TTC549 (cell line): ENCODE results near the gene CXCR2.
"Not testable (repeated sequence)": the region's sequence is repeated elsewhere in the genome, so short reads cannot be mapped to it uniquely, and the experiment has no call there.

Source experiments
- FAIRE-seq: peaks from 2 replicates; lab custom pipeline; 2012; peaks lifted over from hg19 to GRCh38; lab: Jason Lieb, UNC

CXCR2 gene

DNA sequence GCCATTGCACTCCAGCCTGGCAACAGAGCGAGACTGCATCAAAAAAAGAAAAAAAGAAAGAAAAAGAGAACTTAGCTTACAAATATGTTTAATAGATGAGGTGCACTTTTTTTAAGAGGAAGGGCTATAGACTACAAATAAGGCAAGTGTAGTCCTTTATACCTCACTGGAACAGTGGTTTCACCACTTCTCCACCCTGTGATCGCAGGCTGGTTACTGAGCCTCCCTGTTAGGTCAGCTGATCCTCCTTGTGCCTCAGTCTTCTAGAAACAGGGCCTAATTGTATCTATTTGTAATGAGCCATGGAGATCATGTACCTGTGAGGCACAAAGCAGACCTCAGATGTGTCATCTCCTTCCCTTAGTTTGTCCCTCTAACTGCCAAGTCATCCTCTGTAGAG lies 4.5 kb downstream of the CXCR2 start:
- no peak for FAIRE-seq

DNA sequence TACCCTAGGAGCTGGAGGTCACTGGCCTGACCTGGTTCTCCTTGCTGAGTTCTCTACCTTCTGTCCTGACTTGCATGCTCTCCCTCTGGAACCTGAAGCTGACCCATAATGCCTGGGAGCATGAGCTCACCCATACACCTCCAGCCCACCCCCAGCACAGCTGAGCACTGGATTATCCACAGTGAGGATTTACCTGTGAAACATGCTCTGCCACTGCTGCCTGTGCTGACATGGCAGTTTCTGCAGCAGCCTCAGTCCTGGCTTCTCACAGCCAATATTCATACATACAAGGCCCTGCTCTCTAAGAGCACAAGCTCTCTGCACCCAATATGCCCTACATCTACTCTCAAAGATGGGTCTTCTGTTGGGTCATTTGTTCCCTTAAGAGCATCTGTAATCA lies 5.0 kb downstream of the CXCR2 start:
- FAIRE-seq, result no peak

DNA sequence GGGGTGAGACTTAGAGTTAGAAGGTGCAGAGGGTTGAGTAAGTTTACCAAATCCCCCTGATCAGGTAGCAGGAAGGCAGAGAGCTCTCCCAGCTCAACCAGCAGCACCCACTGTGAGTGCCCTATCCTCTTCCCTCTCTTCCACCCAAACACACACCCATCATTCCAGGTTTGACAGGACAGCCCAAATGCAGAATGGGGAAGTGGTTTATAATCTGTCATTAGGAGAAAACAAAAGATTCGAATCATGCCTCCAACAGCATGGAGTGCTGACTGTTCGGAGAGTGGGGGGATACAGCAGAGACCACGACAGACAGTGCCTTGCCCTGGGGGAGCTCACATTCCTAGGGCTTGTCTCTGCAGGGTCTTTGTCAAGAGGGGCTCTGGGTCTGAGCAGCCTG lies 11.7 kb downstream of the CXCR2 start:
- FAIRE-seq, result no peak

DNA sequence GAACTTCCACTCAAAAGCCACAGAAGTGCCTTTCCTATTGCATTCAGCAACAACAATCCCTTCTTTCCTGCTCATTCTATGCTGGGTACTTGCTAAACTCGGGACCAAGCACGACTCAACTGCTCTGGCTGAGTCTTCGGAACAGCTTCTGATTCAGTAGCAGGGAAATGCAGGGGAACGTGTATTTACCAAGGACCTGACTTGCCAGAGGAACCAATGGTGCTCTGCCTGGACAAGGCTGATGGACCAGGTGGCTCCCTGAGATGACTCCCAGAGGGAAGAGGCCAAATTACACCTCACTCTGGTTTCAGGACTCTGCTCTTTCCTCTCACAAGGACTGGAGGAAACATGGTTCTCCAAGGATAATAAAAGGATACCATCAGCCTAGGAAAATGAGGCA lies 12.2 kb downstream of the CXCR2 start:
- FAIRE-seq, result no peak

DNA sequence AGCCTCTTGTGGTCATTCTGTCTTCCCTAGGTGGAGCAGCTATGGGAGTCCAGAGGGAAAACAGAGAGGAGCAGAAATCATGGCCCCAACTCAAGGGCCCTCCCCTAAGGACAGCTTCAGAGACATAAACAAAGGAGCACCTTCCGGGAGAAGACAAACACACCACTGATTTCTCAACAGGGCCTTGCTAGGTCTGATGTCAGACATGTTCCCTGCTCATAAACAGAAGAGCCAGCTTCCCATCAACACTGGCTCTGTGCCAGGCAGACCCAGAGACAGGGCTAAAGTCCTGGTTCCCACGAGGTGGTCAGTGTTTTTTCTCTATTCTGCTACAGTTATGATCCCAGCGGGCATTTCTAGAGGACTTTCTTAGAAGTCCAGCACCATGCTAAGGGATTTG lies 19.3 kb downstream of the CXCR2 start:
- no peak for FAIRE-seq

DNA sequence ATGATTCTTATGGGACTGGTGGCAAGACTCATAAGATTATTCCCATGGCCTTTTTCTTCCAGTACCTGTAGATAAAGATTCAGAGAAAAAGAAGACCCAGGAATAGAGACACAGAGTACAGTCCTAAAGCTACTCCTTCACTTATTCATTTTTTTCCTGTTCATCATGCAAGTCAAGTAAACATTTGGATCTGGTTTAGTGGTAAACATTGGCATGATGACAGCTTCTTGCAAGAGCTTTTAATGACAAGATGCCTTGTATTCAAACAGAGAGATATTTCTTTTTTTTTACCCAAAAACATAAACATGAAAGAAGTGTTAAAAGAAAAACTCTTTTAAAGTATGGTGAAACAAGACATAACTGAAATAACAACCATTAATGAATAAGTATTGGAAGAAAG lies 20.2 kb downstream of the CXCR2 start:
- no peak for FAIRE-seq

DNA sequence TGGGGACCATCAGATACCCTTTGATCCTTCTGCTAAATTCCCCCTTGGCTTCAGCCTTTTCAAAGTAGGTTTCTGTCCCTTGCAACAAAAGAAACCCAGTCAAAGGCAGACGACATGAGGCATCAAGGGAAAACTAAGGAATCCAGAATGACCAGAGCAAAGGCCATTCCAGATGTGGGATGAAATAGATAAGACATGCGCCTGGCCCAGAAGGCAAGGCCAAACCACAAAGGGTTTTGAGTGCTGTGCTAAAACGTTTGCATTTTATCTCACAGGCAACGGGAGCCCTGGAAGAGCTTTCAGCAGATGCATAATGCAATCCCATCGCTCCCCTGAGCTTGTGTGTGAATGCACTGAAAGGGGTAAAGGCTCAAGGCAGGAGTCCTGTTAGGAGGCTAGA lies 23.3 kb downstream of the CXCR2 start:
- no peak for FAIRE-seq

DNA sequence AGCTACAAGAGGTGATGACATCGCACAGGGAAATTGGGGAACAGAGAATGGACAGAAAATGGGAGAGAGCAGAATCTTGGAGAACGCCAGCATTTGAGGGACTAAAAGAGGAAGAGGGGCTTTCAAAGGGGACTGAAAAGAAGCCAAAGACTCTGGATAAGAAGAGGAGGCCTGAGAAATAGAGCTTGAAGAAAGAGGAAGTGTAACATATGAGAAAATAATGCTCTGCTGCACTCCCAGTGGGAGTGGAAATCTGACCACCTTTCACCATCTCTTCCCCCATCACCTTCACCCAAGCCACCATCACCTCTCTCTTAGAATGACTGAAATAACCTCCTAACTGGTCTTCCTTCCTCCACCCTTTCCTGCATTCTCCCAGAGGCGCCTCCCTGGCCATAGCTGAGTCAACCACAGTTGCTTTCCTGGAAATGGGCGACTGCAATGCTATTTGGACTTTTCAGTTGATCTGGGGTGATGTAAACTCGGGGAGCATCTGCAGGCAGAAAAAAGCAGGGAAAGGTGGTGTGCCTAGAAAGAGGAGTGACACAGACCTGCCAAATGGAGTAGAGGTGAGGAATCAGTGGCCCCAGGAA lies 24.1 kb downstream of the CXCR2 start:
- no peak for FAIRE-seq

DNA sequence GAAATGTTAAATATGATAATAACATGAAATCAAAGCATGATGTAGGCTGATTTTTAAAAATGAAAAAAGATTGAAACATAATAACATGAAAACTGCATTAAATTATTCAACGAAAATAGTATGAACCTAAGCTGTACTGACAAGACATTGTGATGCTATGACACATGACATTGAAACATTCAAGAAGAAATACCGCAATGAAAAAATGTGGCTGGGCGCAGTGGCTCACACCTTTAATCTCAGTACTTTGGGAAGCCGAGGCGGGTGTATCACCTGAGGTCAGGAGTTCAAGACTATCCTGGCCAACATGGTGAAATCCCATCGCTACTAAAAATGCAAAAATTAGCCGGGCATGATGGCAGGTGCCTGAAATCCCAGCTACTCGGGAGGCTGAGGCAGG lies 26.3 kb downstream of the CXCR2 start:
- no peak for FAIRE-seq

DNA sequence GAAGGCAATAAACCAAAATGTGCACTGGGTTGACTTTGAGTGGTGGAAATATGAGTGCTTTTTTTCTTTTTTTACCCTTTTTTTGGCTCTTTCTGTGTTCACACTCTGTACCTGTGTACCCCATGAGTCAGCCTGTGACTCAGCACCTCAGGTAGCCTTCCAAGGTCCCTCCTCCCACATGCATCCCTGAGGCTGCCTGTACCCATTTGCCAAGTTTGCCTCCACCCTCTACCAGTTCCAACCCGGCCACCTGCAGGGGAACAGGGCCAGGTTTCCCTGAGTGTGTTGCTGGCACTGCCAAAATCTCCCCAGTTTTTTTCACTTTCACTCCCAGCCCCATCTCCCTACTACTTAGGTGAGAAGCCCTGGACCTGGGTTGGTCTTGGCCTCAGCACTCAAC lies 26.9 kb downstream of the CXCR2 start:
- FAIRE-seq, result no peak

DNA sequence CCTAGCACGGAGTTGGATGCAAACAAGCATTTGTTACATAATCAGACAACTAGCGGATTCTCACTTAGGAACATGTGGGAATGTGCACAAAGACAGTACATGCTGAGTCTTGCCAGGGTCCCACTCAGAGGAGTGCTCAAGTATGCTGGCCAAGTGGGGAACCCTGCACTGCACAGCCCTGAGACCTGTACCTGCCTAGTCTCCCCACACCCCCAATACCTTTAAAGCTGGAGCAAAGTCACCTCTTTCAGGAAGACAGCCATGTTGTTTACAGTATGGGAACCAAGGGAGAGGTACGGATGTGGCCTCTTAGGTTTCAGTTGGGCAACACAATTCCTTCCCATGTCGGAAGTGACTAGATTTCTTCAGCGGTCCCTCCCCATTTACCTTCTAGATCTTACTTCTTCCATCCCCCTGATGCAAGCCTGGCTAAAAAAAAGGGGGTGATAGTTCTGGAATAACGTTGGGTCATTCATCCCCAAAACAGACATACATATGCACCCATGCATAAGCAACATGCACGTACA lies 30.2 kb downstream of the CXCR2 start:
- FAIRE-seq, result no peak

DNA sequence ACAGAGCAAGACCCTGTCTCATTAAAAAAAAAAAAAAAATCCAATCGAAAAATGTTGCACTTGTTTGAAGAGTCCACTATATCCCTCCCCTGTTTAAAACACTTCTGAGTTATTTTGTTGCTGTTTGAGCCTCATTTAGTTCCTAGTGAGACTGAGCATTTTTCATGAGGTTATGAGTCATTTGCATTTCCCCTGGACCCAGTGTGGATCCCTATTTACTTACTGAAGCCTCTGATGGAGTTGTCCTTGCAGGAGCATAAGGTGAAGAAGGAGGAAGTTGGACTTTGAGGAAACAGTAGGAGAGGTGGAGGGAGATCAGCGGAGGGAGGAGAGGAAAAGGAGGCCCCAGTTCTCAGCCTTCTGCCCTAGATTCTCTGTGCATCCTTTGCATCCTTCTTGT lies 35.8 kb downstream of the CXCR2 start:
- no peak for FAIRE-seq

DNA sequence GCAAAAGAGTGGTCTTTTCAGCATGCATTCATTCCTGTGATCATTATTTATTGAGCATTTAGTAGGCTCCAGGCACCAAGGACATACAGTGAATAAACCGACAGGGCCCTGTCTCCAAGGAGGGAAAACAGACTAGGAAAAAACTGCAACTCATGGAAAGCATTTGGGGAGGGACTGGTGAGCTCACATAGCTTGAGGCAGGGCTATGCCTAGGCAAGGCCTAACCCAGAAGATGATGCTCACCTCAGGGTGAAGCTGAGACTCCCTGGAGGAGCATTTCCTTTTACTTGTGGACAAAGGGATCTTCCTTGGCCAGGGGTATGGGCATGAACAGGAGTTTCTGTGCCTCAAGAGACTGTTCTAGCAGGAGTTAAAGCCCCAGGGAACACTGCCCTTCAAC lies 37.0 kb downstream of the CXCR2 start:
- no peak for FAIRE-seq

DNA sequence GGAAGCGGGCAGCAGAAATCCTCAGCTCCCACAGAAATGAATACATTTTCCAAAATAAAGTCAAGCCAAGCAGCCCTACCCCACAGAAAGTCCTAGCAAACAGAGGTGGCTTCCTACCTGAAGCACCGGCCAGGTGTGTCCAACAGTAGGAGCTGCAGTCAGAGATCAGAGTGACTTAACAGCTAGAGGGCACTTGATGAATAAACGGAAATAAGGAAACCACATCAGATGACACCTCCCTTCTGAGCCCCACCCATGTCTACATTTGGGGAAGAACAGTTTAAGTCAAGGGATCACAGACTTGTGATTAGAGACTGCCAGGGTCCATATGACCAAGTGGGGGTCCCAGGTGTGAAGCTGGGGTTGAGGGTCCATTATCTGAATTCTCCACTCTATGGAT lies 41.0 kb downstream of the CXCR2 start, which contains the start of gene CXCR1:
Gene CXCR1 (minus strand): TSS at position 172 of the 400 bp plus-strand sequence. CDS start 1,751 bp downstream, outside the sequence.
- FAIRE-seq, result no peak

DNA sequence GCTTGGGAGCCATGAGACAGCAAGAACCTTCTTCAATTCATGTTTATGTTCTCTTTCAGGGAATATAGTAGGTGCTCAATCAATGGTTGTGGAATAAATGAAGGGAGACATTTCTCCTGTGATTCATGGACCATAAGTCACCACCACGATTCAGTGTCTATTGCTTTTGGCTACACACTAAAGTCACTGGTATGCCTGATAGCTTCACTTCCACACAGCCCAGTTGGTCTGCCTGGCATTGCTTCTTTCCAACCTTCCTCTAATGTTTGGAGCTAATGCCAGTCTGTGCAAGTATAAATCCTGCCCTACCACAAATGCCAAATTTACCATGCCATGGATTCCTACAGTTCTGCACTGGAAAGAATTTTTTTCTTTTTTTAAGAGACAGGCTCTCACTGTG lies 42.2 kb downstream of the CXCR2 start:
- no peak for FAIRE-seq

DNA sequence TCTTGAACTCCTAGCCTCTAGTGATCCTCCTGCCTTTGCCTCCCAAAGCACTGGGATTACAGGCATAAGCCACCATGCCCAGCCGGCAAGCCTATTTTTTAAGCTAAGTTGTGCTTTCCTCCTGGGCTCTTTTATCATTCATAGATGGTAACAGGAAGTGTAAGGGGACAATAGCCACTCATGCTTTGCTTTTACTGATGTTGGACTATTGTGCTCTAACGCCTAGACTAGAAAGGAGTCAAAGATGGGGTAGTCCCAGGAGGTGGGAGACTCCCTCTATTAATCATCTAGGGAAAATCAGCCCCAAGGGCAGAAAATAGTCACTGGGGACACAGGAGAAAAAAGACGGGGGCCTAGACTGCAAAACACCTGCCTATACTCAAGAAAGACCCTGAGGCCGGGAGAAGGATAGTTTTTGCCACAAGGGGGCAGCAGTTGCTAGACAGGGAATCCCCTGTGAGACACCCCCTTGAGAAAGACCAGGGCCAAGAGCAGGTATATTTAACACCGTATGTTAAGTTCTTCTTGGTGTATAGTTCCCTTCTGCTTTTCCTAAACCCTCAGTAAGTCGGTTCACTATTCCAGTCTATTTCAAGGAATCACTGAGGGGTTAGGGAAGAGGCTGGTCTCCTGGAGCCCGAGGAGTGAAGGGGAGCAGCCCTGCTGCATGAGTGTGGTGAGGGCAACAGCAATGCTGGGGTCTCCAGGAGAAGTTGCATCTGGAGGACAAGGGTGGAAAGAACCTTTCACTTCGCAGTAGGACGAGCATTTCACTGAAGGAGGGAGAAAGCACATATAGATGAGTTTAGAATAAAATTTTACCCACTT lies 43.0 kb downstream of the CXCR2 start:
- FAIRE-seq, result no peak

DNA sequence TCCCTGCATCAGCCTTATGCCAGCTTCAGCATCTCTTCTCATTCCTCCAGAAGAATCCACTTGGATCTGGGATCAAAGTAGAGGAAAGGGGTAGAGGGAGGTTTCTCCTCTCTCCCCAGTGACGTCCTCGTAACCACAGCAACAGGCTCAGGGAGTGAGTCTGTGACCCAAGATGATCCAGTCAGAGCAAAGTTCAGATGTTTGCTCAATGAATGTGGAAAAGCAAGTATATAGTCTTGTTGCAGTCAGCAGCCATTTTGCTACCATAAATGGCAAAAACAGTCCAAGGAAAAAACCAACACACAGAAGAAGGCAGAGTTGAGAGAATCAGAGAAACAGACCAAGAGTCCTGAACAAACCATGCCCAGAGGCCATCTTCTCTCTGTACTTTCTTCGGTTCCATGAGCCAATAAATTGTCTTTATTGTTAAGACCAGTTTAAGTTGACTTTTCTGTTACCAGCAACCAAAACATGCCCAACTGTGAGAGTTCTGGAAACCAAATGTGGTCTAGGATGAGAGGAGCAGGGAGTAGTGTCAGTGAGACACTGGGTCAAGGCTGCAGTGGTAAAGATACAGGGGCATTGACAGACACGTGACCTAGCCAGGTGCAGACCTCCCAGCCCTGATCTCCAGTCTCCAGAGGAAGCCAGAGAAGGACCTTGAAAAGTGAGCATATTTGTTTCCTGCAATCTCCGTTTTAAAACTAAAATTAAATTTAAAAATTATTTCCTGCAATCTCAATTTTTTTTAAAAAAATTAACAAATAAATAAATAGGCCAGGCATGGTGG lies 44.1 kb downstream of the CXCR2 start:
- no peak for FAIRE-seq

DNA sequence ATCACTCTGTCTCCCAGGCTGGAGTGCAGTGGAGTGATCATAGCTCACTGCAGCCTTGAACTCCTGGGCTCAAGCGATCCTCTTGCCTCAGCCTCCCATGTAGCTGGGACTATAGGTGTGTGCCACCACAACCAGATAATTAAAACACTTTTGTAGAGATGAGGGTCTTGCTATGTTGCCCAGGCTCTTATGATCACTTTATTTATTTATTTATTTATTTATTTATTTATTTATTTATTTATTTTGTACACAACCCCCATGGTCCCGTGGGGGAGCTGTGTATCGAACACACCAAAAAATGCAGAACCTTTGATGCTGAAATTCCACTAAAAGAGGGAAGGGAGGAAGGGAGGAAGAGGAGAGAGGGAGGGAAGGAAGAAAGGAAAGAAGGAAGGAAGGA lies 45.9 kb downstream of the CXCR2 start:
- FAIRE-seq, result not testable (repeated sequence)

DNA sequence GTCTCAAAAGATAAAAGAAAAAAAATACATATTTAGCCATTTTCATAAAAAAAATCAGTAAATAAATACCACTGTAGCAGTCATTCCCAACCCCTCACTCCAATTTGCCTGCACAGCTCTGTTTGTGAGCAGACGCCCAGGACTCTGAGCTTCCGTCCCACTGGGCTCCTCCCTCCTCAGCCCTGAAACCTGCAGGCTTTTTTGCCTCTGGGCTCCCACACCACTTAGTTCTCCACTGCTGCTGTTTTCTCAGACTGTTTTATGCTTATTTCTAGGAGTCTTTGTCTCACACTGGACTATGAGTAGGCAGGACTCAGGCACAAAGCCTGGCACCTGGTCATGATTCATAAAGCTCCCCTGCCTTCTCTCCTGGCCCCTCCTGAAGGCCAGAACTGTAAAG lies 47.0 kb downstream of the CXCR2 start:
- no peak for FAIRE-seq

DNA sequence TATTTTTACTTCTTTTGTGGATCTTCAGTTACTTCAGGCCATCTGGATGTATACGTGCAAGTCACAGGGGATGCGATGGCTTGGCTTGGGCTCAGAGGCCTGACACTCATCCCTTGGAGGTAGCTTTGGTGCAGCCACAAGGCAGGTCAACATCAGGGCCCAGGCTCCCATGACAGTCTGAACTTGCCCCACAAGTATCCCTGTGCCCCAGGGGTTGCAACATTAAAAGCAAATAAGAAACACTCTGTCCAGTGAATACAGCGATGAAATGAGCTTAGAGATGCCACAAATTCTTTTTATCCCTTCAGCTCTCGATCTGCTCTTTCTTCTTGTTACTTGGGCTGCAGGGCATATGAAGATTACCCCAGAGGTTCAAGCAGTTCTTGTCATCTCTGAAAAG lies 54.0 kb downstream of the CXCR2 start:
- FAIRE-seq, result no peak

DNA sequence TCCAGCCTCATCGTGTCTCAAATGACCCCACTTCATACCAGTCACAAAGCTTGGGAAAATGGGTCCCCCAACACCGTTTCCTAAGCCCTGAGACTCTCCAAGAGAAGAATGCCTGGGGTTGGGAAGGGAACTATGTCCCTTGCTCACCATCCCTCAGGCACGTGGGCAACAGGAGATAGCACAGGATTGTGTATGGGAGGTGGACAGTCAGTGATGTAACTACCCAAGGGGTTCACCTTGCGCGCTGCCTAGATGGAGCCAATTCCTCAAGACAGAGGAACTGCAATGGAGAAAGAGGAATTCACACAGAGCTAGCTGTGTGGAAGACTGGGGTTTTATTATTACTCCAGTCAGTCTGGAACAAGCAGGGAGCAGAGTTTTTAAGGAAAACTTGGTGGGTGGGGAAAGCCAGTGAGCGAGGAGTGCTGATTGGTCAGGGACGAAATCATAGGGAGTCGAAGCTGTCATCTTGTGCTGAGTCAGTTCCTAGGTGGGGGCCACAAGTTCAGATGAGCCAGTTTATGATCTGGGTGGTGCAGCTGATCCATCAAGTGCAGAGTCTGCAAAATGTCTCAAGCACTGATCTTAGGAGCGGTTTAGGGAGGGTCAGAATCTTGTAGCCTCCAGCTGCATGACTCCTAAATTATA lies 54.8 kb downstream of the CXCR2 start:
- FAIRE-seq, result no peak

DNA sequence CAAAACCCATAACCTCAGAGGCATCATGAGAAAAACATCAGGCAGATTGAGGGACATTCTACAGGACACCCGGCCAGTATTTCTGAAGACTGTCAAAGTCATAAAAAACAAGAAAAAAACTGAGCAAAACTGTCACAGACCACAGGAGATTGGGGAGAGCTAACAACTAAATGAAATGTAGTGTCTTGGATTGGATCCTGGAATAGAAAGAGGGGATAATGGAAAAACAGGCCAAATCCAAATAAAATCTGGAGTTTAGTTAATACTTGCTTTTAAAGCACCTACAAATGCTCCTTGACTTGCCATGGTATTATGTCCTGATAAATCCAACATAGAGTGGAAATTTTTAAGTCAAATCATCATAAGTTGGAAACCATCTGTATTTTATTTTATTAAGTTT lies 58.5 kb downstream of the CXCR2 start:
- FAIRE-seq, result no peak

DNA sequence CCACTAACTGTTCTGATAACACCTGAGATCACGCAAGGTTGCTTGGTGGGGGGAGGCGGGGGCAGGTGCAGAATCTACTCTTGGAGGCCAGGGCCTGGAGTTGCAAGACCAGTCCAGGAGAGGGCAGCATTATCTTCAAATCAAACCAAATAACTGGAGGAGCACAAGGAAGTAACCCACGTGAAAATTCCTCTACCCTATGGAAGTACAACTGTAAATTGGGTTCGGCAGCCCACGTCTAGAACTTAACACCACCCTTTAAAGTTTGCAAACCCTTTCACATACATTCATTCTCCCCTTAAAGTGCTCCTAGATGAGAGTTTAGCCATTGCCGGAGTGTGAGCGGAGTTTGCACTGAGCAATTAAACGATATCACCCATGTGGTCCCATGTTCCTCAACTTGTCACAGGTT lies 60.5 kb downstream of the CXCR2 start:
- FAIRE-seq, result no peak
